Right atrium auricular region (tissue), 2 donors: ENCODE results near the gene SLC39A13. TPM values are rescaled to one million over a fixed set of nuclear protein-coding genes. Genes with fewer than 3 reads are reported as not detected.
A peak's percentile ranks its signal among the peaks of the same experiment; 100 is the strongest.

Experiments
- DNase-seq: peaks from one replicate; pipeline ENCODE4 v3.0.0-alpha.2; 2019; ENCODE audit warnings: low spot score
- H3K27ac ChIP-seq, 2 donors: fragments of 200-600 bp; sonication (generic); 1 replicate in 1 of 2; 2 replicates in 1 of 2; pipeline ENCODE4 v1.5.1; 2016 to 2019
- H3K27me3 ChIP-seq, 2 donors: fragments of 200-600 bp; sonication (generic); one replicate each; pipeline versions ENCODE4 v1.5.1 to v1.6.0; 2017 to 2019
- H3K36me3 ChIP-seq: fragments of 200-600 bp; sonication (generic); one replicate; pipeline ENCODE4 v1.5.1; 2016
- H3K4me1 ChIP-seq, 2 donors: fragments of 200-600 bp; sonication (generic); one replicate each; pipeline versions ENCODE4 v1.5.1 to v1.6.0; 2017 to 2019
- H3K4me3 ChIP-seq, 2 donors: fragments of 200-600 bp; sonication (generic); 1 replicate in 1 of 2; 2 replicates in 1 of 2; pipeline ENCODE4 v1.5.1; 2017 to 2019; ENCODE audit warnings: mild to moderate bottlenecking in 1 of 2, moderate library complexity in 1 of 2
- H3K9me3 ChIP-seq, 2 donors: fragments of 200-600 bp; sonication (generic); one replicate each; pipeline ENCODE4 v1.5.1; 2019
- total RNA-seq, 2 donors: library from RNA; depleted of rRNA; stranded (reverse); fragments of >200 nt; gene quantifications; one replicate each; pipeline ENCODE4 v1.1.0, GENCODE V29; 2016
- TF ChIP-seq, protein P1 (sequence below), 2 donors: fragments of 200-600 bp; sonication (generic); IDR thresholded peaks; one replicate each; pipeline ENCODE4 v1.5.1; 2019; ENCODE audit warnings: antibody characterized with exemption in 2 of 2

Gene SLC39A13
- total RNA-seq, 2 donors from 2014 or later = 78.4 to 79.8 TPM

DNA sequence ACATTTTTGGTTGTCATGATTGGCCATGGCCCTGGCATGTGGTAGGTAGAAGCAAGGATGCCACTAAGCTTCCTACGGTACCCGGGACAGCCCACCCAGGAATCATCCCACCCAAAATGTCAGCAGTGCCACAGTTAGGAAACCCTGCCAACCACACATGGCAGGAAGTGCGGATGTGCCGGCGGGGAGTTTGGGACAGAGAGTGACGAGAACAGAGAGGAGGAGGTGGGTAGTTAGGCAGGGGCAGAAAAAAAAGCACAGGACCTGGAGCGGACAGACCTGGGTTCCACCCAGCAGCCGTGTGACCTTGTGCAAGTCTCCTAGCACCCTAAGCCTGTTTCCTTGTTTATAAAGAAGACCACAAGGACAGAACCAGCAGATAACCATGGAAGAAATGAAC lies 33.4 kb upstream of the SLC39A13 start:
- Histone ChIP-seq H3K27me3 (no peaks in the 10 kb centered on the region), H3K27ac (no peak overlapping the region), H3K4me1 (peaks cover 0 to 5% of the 10 kb centered on the region in 2 donors), H3K36me3 (no peaks in the 10 kb centered on the region), H3K9me3 (no peaks in the 10 kb centered on the region), H3K4me3 (peak overlapping the region in 1 of 2 donors; percentile 41)
- TF ChIP-seq, protein P1, sequence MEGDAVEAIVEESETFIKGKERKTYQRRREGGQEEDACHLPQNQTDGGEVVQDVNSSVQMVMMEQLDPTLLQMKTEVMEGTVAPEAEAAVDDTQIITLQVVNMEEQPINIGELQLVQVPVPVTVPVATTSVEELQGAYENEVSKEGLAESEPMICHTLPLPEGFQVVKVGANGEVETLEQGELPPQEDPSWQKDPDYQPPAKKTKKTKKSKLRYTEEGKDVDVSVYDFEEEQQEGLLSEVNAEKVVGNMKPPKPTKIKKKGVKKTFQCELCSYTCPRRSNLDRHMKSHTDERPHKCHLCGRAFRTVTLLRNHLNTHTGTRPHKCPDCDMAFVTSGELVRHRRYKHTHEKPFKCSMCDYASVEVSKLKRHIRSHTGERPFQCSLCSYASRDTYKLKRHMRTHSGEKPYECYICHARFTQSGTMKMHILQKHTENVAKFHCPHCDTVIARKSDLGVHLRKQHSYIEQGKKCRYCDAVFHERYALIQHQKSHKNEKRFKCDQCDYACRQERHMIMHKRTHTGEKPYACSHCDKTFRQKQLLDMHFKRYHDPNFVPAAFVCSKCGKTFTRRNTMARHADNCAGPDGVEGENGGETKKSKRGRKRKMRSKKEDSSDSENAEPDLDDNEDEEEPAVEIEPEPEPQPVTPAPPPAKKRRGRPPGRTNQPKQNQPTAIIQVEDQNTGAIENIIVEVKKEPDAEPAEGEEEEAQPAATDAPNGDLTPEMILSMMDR (IDR thresholded peaks at IDR 0.05) = no peak
- DNase-seq = no peak

DNA sequence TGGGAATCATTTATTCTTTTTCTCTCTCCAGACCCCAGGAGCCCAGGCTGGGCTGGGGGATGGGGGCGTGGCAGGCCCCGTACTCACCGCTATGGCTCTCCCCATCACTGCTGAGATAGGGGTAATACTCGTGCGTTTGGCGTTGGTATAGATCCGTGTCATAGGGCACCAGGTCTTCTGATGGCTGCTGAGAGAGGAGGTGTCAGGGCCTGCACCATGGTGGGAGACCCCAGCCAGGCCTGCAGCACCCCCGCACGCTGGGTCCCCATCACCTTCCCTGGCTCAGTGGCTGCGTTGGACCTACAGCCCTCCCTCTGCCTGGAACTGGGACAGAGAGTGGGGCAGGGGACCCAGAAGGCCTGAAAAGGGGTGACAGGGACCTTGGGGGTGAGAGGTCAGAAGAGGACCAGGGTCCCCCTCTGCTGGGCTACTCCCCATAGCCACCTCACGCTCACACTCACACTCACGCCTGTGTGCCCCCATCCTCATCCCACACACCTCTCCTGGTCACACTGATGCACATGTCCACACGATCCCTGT lies 32.8 kb upstream of the SLC39A13 start:
- H3K9me3 ChIP-seq = no peaks in the 10 kb centered on the region
- H3K36me3 ChIP-seq = no peaks in the 10 kb centered on the region
- peak overlapping the region in 1 of 2 donors; percentile 41 for H3K4me3 ChIP-seq
- no peak for DNase-seq
- peaks cover 0 to 5% of the 10 kb centered on the region in 2 donors for H3K4me1 ChIP-seq
- H3K27me3 ChIP-seq = no peaks in the 10 kb centered on the region
- no peak overlapping the region for H3K27ac ChIP-seq
- TF ChIP-seq, protein P1 (IDR thresholded peaks at IDR 0.05) = no peak

DNA sequence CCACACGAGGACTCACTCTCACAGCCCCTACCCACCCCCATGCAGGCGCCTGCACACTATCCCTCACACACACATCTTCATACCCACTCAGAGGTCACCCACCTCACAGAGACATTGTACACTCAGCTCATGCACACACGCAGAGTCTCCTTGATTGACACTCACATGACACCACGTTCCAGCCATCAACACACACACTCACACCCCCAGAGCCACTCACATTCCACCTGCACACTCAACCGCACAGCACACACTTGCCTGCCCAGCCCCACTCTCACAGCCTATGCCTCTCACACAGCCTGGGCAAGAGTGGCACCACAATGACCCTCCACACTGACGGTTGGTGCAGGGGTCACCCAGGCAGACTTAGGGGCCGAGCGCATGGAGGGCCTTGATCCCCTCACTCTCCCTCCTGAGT lies 32.3 kb upstream of the SLC39A13 start:
- TF ChIP-seq, protein P1 (IDR thresholded peaks at IDR 0.05) = no peak
- no peak for DNase-seq
- Histone ChIP-seq H3K9me3 (no peaks in the 10 kb centered on the region), H3K27me3 (no peaks in the 10 kb centered on the region), H3K36me3 (no peaks in the 10 kb centered on the region), H3K4me3 (peak overlapping the region in 1 of 2 donors; percentile 41), H3K27ac (no peak overlapping the region), H3K4me1 (peaks cover 0 to 5% of the 10 kb centered on the region in 2 donors)

DNA sequence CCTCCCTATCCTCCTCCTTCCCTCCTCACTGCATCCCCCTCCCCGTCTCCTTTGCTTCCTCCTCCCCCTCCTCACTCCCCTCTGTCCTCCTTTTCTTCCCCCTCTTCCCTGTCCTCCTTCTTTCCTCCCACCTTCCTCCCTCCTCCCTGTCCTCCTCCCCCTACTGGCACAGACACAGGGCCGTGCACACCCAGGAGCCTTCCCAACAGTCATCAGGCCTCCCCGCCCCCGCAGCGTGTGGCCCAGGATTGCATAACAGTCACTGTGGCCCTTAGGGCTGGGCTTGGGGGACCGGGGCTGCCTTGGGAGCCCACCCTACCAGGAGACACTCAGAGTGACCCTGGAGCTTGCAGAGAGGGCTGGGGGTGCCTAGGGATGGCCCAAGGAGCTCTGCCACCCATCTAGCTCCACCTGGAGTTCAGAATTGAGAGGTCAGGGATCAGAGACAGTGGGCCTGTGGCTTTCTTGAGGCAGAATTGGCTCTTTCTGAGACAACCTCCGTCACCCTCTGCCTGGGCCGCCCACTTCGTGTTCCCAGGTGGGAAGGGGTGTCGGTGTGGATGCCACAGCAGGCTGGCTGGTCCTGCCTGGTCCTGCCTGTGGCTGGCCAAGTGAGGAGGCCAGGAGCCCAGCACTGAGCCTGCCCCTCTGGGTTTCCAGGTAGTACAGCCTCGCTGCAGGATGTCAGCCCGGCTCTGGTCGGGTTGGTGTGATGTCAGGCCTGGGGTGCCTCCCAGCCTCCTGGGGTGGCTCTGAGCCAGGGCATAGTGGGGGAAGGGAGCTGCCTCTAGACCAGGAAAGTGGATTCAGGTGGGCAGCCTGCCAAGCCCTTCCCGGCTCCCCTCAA lies 31.6 kb upstream of the SLC39A13 start:
- H3K9me3 ChIP-seq = no peaks in the 10 kb centered on the region
- peak overlapping the region; percentile 21 to 55 for H3K27ac ChIP-seq
- H3K36me3 ChIP-seq = no peaks in the 10 kb centered on the region
- H3K27me3 ChIP-seq = no peaks in the 10 kb centered on the region
- peak overlapping the region; percentile 13 to 41 for H3K4me3 ChIP-seq
- H3K4me1 ChIP-seq = peaks cover 0 to 5% of the 10 kb centered on the region in 2 donors
- DNase-seq = no peak
- TF ChIP-seq, protein P1 (IDR thresholded peaks at IDR 0.05) = no peak

DNA sequence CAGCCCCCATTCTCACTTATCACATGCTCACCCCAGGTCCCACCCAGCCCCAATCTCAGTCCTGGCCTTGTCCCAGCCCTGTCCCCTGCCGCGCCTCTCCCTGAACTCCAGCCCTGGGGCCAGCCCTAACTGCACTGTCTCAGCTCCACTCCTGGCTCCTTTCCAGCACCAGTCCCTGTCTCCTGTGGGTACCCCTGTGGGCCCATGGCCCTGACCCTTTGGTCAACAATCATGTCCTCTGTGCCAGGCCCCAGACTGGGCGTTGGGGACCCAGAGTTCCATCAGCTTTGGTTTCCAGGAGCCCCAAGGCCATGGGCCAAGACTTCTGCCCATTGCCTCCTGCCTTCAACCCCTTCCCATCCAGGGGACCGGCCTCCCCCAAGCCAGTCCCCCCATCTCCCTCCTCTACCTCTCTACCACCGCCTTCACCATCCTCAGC lies 30.8 kb upstream of the SLC39A13 start:
- H3K4me1 ChIP-seq = peaks cover 0 to 5% of the 10 kb centered on the region in 2 donors
- no peaks in the 10 kb centered on the region for H3K27me3 ChIP-seq
- no peaks in the 10 kb centered on the region for H3K9me3 ChIP-seq
- peak overlapping the region; percentile 55 to 63 for H3K27ac ChIP-seq
- no peaks in the 10 kb centered on the region for H3K36me3 ChIP-seq
- DNase-seq = no peak
- H3K4me3 ChIP-seq = peak overlapping the region; percentile 13 to 41
- TF ChIP-seq, protein P1 (IDR thresholded peaks at IDR 0.05) = no peak
